ENCODE data around the gene MARCHF10. TPM values are rescaled to one million over a fixed set of nuclear protein-coding genes. Genes with fewer than 3 reads are reported as not detected.

The MARCHF10 gene
- total and polyA plus RNA-seq, 9 of the 15 experiments (the other 6 are each of a cell fraction or from before 2014, with no cell fraction given), result not detected

DNA sequence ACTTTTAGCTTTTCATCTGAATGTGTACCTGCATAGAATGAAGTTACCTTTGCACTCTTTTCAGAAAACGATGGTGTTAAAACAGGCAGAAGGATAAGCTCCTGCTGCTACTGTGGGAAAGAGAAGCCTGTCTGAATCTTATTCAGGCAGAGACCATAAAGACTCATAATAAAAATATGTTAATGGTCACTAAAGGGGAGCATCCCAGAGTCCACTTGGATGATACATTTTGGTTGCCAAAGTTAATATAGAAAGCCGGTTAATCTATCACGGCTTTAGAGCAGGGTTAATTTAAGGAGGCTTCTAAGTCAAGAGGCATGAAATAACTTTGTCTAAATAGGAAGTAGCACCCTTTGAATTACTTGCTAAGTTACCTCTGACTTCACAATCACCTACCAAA, 2.9 kb downstream of the MARCHF10 start:
- H2AFZ ChIP-seq (ENCODE audit: low read depth, low read length), result no peak overlapping the region
- H3K9me3 ChIP-seq (replicated peaks; ENCODE audit: control insufficient read depth, insufficient read depth, low read depth, low read length), result no peaks in the 10 kb centered on the region
- ChIA-PET CTCF (ENCODE audit: low intra/inter-chr PET ratio) (no interaction called here), POLR2A (interaction anchor here (0.6 kb wide), 1 partner anchor 12 kb away, joined by 5 read pairs; no protein-coding TSS in a partner anchor)
- no peaks in the 10 kb centered on the region for H3K36me3 ChIP-seq (ENCODE audit: control insufficient read depth, insufficient read depth, low read length)
- FAIRE-seq, result no peak
- H3K27ac ChIP-seq (ENCODE audit: extremely low read depth, low read depth, low read length), result no peak overlapping the region
- intact Hi-C loops (cut with micrococcal nuclease) (no loop called here), in situ Hi-C loops (cut with MboI) (no loop called here)
- peaks cover 0 to 7% of the 10 kb centered on the region in 2 experiments; a peak in 2 of 5 replicates for H3K4me1 ChIP-seq (replicated peaks in 1 of 2; ENCODE audit: control insufficient read depth in 2 of 2, insufficient read depth in 2 of 2, low read length in 2 of 2)
- H3K4me3 ChIP-seq, result no peak overlapping the region
- H3K27me3 ChIP-seq (ENCODE audit: control insufficient read depth in 2 of 2, insufficient read depth in 2 of 2, low read length in 2 of 2), result peaks cover 49 to 58% of the 10 kb centered on the region in 2 experiments
- H3K9ac ChIP-seq (ENCODE audit: insufficient read depth in 1 of 2, low read depth in 2 of 2, low read length in 2 of 2), result no peak overlapping the region
- 0 out of 2 replicates have a peak, but pooled peaks cover 7% of the 10 kb centered on the region for H4K20me1 ChIP-seq (replicated peaks; ENCODE audit: control insufficient read depth, insufficient read depth, low read length)
- 0% methylated on average over 3 of the region's 3 CpGs for WGBS (ENCODE audit: insufficient coverage, low coverage, missing lambda C conversion rate)
- BruUV-seq (replicated peaks), result no TSS peak
- no peaks in the 10 kb centered on the region for H3K9me1 ChIP-seq (ENCODE audit: control insufficient read depth, insufficient read depth, low read length)
- no peak for ATAC-seq
- no peaks in the 10 kb centered on the region for H3K79me2 ChIP-seq (ENCODE audit: control insufficient read depth, insufficient read depth, low read length)
- TF ChIP-seq, protein P1, sequence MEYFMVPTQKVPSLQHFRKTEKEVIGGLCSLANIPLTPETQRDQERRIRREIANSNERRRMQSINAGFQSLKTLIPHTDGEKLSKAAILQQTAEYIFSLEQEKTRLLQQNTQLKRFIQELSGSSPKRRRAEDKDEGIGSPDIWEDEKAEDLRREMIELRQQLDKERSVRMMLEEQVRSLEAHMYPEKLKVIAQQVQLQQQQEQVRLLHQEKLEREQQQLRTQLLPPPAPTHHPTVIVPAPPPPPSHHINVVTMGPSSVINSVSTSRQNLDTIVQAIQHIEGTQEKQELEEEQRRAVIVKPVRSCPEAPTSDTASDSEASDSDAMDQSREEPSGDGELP (CRISPR knock-in tag; IDR thresholded peaks at IDR 0.05; ENCODE audit: borderline replicate concordance), result no peak
- TF ChIP-seq ZC3H11A (IDR thresholded peaks at IDR 0.05; ENCODE audit: low read depth, low read length) (no peak), RBM17 (IDR thresholded peaks at IDR 0.05; ENCODE audit: borderline replicate concordance, low read depth, low read length) (no peak), MBD2 (IDR thresholded peaks at IDR 0.05; ENCODE audit: borderline replicate concordance, low read depth) (no peak), ZNF324 (CRISPR knock-in tag; IDR thresholded peaks at IDR 0.05) (no peak), STAT5A (IDR thresholded peaks at IDR 0.05; ENCODE audit: borderline replicate concordance, low read length) (no peak), NRF1 (conservative IDR thresholded peaks at IDR 0.05 in 1 of 2, IDR thresholded peaks at IDR 0.05 in 1 of 2) (no peak), MTA3 (IDR thresholded peaks at IDR 0.05; ENCODE audit: borderline replicate concordance) (no peak), ZEB2 (IDR thresholded peaks at IDR 0.05) (no peak), PTRF (tag; IDR thresholded peaks at IDR 0.05) (no peak), NFIX (CRISPR knock-in tag; IDR thresholded peaks at IDR 0.05; ENCODE audit: low read depth) (no peak)
- TF ChIP-seq, protein P2, sequence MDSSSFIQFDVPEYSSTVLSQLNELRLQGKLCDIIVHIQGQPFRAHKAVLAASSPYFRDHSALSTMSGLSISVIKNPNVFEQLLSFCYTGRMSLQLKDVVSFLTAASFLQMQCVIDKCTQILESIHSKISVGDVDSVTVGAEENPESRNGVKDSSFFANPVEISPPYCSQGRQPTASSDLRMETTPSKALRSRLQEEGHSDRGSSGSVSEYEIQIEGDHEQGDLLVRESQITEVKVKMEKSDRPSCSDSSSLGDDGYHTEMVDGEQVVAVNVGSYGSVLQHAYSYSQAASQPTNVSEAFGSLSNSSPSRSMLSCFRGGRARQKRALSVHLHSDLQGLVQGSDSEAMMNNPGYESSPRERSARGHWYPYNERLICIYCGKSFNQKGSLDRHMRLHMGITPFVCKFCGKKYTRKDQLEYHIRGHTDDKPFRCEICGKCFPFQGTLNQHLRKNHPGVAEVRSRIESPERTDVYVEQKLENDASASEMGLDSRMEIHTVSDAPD (CRISPR knock-in tag; IDR thresholded peaks at IDR 0.05), result no peak
- DNase-seq (ENCODE audit: extremely low read depth in 1 of 4, low spot score in 3 of 4), result no peak
- no peak overlapping the region for H3K4me2 ChIP-seq (ENCODE audit: insufficient read depth, low read length)

Measured in K562 (cell line).